CD4-positive, alpha-beta T cell treated with Interleukin-4 for 1 hour (primary cell): ENCODE results near the gene DAP3.
A peak's percentile ranks its signal among the peaks of the same experiment; 100 is the strongest.
"Not testable (repeated sequence)": the region's sequence is repeated elsewhere in the genome, so short reads cannot be mapped to it uniquely, and the experiment has no call there.

Experiments
- DNase-seq, 2 donors: peaks; one replicate each; pipeline ENCODE4 v3.0.0-alpha.2; 2020 to 2022

DAP3 gene

GRCh38 chr1:155719703-155720102, 30.8 kb downstream of the DAP3 start:
- no peak for DNase-seq

- no peak for DNase-seq
Observed at GRCh38 chr1:155725142-155725541, 36.3 kb downstream of the DAP3 start.

GRCh38 chr1:155729031-155729898, 40.4 kb downstream of the DAP3 start:
- DNase-seq: peak; percentile 32 to 49

- no peak for DNase-seq
Observed at GRCh38 chr1:155740995-155741394, 52.1 kb downstream of the DAP3 start.

GRCh38 chr1:155741908-155742307, 53.0 kb downstream of the DAP3 start:
- no peak for DNase-seq

GRCh38 chr1:155744711-155745283, 55.9 kb downstream of the DAP3 start:
- DNase-seq: no peak

GRCh38 chr1:155745284-155746228, 56.7 kb downstream of the DAP3 start:
- peak; percentile 92 to 93 for DNase-seq

GRCh38 chr1:155747586-155747985, 58.7 kb downstream of the DAP3 start:
- DNase-seq: not testable (repeated sequence)

DNA sequence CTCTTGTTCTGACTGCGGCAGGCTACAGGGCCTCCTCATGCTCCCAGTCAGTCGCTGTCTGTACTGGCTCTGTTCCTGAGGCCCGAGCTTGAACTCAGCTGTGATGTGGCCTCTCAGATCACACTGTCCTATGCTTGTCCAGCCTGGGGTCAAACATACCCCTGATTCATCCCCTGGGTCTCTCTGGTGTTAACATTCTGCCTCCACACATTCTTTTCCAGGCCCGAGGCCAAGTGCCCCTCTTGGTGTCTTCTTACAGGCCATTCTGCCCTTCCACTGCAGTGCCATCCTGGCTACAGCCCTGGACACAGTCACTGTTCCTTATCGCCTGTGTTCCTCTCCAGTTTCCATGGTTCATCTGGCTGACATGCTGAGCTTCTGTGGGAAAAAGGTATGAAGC, 59.2 kb downstream of the DAP3 start:
- not testable (repeated sequence) for DNase-seq

GRCh38 chr1:155759017-155759416, 70.1 kb downstream of the DAP3 start:
- not testable (repeated sequence) for DNase-seq

DNA sequence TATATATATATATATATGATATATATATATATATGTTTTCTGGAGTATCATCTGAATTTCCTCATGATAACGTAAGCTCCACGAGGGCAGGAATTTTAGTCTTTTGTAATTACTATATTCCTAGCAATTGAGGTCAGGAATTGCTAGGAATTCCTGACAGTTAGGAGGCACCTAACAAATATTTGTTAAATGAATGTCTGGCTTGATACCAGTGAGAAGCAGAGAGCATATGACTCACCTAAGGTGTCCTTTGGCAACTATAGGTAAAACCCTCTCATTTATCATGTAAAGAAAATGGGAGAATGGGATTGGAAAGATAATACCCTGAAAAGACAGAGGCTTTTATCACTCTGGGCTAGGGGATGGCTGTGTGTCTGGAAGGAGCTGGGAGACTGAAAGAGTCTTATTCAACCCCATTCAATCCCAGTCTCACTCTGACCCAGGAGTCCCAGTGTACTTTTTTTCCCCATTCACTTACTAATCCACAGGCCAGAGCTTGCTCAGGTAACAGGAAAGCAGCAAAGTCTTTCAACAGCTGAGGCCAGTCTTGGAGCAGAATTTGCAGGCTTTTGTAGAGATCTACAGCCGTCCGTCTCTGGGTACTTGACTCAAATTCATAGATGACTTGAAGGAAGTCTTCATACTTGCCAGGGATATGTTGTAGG, 71.2 kb downstream of the DAP3 start:
- DNase-seq: no peak

DNA sequence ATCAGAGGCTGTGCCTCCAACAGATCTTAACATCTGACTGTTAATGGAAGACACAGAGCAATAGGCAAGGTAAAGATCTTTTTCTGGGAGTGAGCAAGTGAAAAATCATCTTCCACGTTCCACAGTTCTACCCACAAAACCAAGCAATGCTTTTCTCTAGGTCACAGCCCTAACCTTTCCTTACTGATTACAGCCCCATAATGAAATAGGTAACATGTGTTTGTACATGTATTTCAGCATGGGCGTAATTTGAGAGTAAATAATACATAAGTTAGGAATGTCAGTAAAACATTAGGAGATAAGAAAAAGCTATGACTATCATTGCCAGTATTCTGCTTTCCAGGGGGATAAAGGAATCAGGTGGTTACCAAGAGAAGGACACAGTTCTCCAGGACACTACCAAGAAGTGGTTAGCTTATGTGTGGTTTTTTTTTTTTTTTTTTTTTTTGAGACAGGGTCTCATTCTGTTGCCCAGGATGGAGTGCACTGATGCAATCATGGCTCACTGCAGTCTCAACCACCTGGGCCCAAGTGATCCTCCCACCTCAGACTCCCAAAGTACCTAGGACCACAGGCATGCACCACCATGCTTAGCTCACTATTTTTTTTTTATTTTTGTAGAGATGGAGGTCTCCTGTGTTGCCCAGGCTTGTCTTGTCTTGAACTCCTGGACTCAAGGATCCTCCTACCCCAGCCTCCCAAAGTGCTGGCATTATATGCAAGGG, 72.0 kb downstream of the DAP3 start:
- DNase-seq: no peak

DNA sequence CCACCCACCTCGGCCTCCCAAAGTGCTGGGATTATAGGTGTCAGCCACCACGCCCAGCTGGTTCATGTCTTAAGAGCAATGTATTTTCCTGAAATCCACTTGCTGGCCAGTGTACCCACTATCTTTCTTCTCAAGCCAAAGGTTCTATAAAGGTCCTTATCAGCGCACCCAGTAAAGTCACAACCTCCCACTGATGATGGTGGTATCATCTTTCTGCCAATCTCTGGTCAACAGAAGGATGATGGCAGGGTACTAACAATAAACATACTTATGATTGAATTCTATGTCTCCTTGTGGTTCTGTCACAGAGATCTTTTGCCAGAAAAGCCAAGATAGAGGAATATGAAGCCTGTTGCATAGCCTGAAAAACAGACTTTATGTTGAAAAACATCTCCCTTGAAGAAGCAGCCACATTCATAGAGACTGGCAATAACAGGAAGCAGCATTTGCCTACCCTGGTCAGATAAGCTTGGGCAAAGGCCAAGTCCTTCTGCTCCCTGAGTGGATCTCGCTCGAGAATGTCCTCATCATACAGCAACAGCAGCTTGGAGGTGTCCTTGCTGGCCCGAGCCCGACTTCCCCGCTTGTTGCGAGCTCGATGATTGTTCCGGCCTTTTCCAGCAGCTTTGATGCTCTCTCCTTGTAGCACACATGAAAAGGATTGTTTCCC, 73.0 kb downstream of the DAP3 start:
- DNase-seq: no peak

- DNase-seq: peak in 1 of 2 donors; percentile 21
Observed at GRCh38 chr1:155763090-155763815, 74.4 kb downstream of the DAP3 start.

DNA sequence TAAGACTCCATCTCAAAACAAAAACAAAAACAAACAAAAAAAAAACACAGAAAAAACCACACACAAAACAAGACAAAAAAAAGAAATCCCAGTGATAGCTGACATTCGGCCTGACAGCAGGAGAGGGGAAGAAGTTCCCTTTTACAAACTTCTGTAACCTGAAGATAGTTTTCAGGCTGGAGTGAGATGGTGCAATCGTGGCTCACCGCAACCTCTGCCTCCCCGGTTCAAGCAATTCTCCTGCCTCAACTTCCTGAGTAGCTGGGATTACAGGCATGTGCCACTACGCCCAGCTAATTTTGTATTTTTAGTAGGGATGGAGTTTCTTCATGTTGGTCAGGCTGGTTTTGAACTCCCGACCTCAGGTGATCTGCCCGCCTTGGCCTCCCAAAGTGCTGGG, 75.1 kb downstream of the DAP3 start:
- peak in 1 of 2 donors; percentile 12 for DNase-seq

DNA sequence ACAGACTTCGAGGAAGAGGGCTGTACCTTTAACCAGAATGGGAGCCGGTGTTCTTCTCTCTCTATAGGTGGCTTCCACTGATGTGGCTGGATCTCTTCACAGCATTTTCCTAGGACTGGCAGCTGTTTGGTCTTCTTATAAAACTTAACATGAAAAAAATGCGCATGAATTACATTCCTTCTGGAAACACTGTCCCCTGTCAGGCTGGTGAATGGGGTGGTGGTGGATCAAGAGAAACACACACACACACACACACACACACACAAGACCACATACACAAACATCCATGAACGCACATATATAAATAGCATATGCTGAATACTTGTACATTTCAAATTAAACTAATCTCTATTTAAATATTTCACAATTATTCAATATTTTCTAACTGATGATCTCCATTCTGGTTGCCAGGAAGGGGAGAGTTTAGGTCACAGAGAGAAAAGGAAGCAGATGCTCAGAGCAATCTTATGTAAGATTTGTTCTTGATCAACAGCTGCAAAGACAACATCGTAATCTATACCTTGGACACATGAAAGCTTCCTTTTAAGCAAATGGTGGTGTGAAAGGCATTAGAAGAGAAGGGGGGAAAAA, 78.6 kb downstream of the DAP3 start:
- not testable (repeated sequence) for DNase-seq

DNA sequence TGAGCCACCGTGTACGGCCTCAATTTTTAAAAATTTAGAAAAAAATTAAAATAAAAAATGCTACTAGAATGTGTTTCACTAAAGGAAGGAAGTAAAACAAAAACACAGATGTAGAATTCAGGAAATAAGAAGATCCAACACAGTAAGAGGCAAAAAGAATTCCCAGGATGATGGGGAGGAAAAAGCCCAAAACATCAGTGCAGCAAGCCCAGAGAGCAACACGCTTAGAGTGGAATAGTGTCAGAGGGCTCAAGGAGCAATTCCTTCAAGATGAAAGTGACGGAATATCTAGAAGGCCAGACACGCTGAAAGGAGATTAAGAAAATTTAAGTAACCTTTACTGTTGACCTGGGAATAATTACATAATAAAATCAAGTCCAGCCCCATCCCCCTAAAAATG, 80.4 kb downstream of the DAP3 start:
- no peak for DNase-seq

DNA sequence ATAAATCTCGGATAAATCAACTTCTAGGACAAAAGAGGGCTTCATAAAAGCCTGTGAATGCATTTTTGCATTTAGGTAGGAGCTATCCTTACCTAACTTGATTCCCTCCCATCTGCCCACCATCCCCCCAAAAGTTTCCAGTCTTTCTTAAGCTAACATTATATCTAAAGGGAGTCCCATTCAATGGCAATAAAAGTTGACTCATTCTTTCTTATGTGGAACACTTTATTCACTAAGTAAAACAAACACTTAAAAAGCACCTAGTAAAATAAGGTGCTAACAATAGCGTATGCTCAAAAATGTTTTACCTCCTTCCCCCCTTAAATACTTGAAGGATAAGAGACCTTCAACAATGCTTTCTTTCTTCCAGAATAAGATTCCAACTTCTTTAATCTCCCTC, 84.3 kb downstream of the DAP3 start:
- no peak for DNase-seq

DNA sequence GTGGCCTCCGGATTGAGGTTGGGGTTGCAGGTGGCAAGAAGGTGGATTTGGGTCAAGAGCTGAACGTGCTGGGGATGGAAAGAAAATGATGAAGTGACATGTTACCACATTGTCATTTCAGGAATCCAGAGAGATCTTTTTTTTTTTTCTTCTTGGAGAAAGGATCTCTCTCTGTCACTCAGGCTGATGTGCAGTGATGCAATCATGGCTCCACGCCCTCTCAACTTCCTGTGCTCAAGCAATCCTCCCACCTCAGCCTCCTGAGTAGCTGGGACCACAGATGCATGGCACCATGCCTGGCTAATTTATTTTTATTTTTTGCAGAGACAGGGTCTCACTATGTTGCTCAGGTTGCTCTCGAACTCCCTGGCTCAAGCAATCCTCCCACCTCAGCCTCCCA, 87.5 kb downstream of the DAP3 start:
- DNase-seq: no peak

GRCh38 chr1:155777582-155777981, 88.7 kb downstream of the DAP3 start:
- no peak for DNase-seq
